Transverse colon (tissue), 4 donors: ENCODE results near the gene CRACDL.

Experiments used
- CTCF ChIP-seq, 5 experiments: fragments of 200-600 bp in 3 of 5; fragments of 450-650 bp in 2 of 5; sonication (generic) in 3 of 5; IDR thresholded peaks; 1 replicate in 2 of 5; 2 replicates in 3 of 5; pipeline ENCODE4 v1.5.1; 2016 to 2017; ENCODE audit warnings: antibody characterized with exemption in 5 of 5, inconsistent platforms in 3 of 5, mild to moderate bottlenecking in 2 of 5, moderate library complexity in 1 of 5
- EP300 ChIP-seq: sonication (generic); formaldehyde crosslinking; IDR thresholded peaks from one replicate; pipeline ENCODE4 v1.6.1; 2017; ENCODE audit warnings: antibody characterized with exemption, low read depth
- POLR2A ChIP-seq: fragments of 450-650 bp; IDR thresholded peaks from one replicate; pipeline ENCODE4 v1.6.1; 2016; ENCODE audit warnings: antibody characterized with exemption, mild to moderate bottlenecking, moderate library complexity
- POLR2AphosphoS5 ChIP-seq, 3 donors: sonication (generic); formaldehyde crosslinking; IDR thresholded peaks; one replicate each; pipeline ENCODE4 v1.6.1; 2016; ENCODE audit warnings: antibody characterized with exemption in 3 of 3

GRCh38 chr2:98805412-98806171 lies 130.4 kb downstream of the CRACDL start:
- TF ChIP-seq POLR2A (no peak), CTCF (IDR thresholded peaks at IDR 0.05) (no peak), EP300 (no peak), POLR2AphosphoS5 (IDR thresholded peaks at IDR 0.05) (no peak)
